ENCODE results near the gene NIPSNAP3A.

DNA sequence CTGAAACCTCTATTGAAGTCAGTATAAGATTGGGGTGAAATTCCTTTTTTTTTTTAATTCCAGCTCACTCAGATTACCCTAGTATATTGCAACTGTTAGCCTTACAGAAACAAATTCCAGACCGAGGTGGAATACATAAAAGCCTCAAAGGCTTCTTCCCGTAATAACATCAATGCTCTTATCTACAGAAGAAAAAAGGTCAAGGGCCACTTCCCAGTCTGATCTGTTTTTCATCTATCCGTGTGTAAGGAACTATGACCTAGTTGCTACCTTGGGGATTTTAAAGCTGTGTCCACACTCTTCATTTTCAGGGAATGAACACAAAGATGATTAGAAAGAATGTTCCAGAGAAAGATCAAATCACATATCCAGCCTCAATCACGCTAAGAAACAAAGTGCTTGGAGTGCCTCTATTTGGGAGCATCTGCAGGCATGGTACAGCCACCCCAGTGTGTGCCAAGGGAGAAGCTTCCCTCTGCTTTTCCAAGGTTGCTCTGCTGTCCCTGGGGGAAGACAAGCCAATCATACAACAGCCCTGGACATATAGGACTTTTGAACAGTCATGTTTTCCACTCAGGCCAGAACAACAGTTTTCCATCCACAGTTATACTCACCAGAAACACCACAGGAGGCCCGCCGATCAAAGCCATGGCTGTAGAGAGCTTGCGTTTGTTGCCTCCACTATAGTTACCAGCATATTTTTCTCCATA lies 40.0 kb downstream of the NIPSNAP3A start:
- TF ChIP-seq, protein P1, sequence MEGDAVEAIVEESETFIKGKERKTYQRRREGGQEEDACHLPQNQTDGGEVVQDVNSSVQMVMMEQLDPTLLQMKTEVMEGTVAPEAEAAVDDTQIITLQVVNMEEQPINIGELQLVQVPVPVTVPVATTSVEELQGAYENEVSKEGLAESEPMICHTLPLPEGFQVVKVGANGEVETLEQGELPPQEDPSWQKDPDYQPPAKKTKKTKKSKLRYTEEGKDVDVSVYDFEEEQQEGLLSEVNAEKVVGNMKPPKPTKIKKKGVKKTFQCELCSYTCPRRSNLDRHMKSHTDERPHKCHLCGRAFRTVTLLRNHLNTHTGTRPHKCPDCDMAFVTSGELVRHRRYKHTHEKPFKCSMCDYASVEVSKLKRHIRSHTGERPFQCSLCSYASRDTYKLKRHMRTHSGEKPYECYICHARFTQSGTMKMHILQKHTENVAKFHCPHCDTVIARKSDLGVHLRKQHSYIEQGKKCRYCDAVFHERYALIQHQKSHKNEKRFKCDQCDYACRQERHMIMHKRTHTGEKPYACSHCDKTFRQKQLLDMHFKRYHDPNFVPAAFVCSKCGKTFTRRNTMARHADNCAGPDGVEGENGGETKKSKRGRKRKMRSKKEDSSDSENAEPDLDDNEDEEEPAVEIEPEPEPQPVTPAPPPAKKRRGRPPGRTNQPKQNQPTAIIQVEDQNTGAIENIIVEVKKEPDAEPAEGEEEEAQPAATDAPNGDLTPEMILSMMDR (IDR thresholded peaks at IDR 0.05) = no peak
- no peak for TF ChIP-seq POLR2AphosphoS5 (IDR thresholded peaks at IDR 0.05)
